Heart left ventricle (tissue), 13 donors: ENCODE results near the gene LANCL2.

Experiments used
- CTCF ChIP-seq, 12 donors: fragments of 200-600 bp; sonication (generic) in 4 of 12; IDR thresholded peaks; one replicate each; pipeline versions ENCODE4 v1.5.0 to v1.8.0; 2018 to 2022; ENCODE audit warnings: antibody characterized with exemption in 12 of 12, mild to moderate bottlenecking in 5 of 12
- POLR2A ChIP-seq, 2 donors: fragments of 450-650 bp; IDR thresholded peaks; one replicate each; pipeline ENCODE4 v1.6.1; 2017; ENCODE audit warnings: antibody characterized with exemption in 2 of 2, mild to moderate bottlenecking in 2 of 2, moderate library complexity in 2 of 2
- donor health status: ischemic (EF 13 %, LVEDD 7.1; RV severe dilation, severe dysfunction).
- donor health status: DM: no; HTN: yes; CAD: no.
- donor health status: DM: no; HTN: no; CAD: no.
- donor health status: ischemic (EF 25% LVEDD 6.9; RV normal size, moderate dysfunction).
- donor health status: ischemic (EF 25% LVEDD 5.7; RV mildly dilated, moderate dysfunction).
- donor health status: ischemic (EF 35%, LVEDD 5.7; RV mildly dilated, moderate dysfunction).
- donor health status: nonischemic (EF 11% LVEDD 7.7; RV severe dilation, severe dysfunction).
- donor health status: DM: yes; HTN: yes; CAD: no.
- donor health status: PGD.
- donor health status: ischemic (EF 29% LVEDD 5.4; RV normal size, mild dysfunction).
- donor health status: nonischemic (EF 23%, LVEDD 6.1; RV moderate dilation, normal function).

DNA sequence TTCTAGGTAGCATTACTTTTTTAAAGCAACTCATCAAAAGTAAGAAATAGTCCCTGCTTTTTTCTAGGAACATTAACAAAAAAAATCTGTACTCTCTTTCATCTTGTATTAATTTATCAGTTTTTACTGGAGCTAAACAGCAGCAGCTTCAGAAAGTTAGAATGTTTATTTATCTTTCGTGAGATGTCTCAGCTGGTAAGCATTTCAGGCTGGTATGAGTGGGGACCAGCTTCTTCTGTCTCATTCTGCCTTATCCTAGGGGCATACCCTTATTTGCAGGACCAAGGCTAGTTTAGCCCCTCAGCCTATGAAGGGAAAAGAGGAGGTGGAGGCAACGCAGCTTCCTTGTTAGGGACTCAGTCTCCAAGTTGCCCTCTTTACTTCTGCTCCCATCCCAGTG lies 35.1 kb downstream of the LANCL2 start:
- TF ChIP-seq CTCF (IDR thresholded peaks at IDR 0.05): no peak
- no peak for TF ChIP-seq POLR2A (IDR thresholded peaks at IDR 0.05)
